ENCODE data around the gene TGFBR1.
"Not testable (repeated sequence)": the region's sequence is repeated elsewhere in the genome, so short reads cannot be mapped to it uniquely, and the experiment has no call there.

The TGFBR1 gene

GRCh38 chr9:99076483-99077171, 28.3 kb upstream of the TGFBR1 start:
- no peak for DNase-seq

- no peak for DNase-seq
These were observed 26.2 kb upstream of the TGFBR1 start for GRCh38 chr9:99078717-99079116.

GRCh38 chr9:99079542-99079941, 25.4 kb upstream of the TGFBR1 start:
- DNase-seq = no peak

GRCh38 chr9:99083051-99083450, 21.9 kb upstream of the TGFBR1 start:
- no peak for DNase-seq

GRCh38 chr9:99085949-99086948, 18.7 kb upstream of the TGFBR1 start:
- DNase-seq = no peak

- DNase-seq = no peak
These were observed 17.5 kb upstream of the TGFBR1 start for GRCh38 chr9:99087462-99087861.

GRCh38 chr9:99090336-99091130, 14.4 kb upstream of the TGFBR1 start:
- no peak for DNase-seq

GRCh38 chr9:99092643-99093491, 12.0 kb upstream of the TGFBR1 start:
- no peak for DNase-seq

- DNase-seq = no peak
These were observed 11.5 kb upstream of the TGFBR1 start for GRCh38 chr9:99093492-99093791.

- no peak for DNase-seq
These were observed 9.3 kb upstream of the TGFBR1 start for GRCh38 chr9:99095565-99095964.

- DNase-seq = no peak
These were observed 8.5 kb upstream of the TGFBR1 start for GRCh38 chr9:99096409-99096808.

GRCh38 chr9:99099806-99100585, 4.9 kb upstream of the TGFBR1 start:
- DNase-seq = not testable (repeated sequence)

- no peak for DNase-seq
These were observed 3.6 kb upstream of the TGFBR1 start for GRCh38 chr9:99101271-99101670.

GRCh38 chr9:99101812-99102211, 3.1 kb upstream of the TGFBR1 start:
- DNase-seq = no peak

GRCh38 chr9:99103054-99103895, 1.6 kb upstream of the TGFBR1 start:
- DNase-seq = no peak

- DNase-seq = no peak
These were observed 933 bp upstream of the TGFBR1 start for GRCh38 chr9:99103901-99104458.

GRCh38 chr9:99105152-99106043, 485 bp downstream of the TGFBR1 start:
- no peak for DNase-seq

GRCh38 chr9:99106044-99106375, 1.1 kb downstream of the TGFBR1 start:
- DNase-seq = no peak

- DNase-seq = no peak
These were observed 2.5 kb downstream of the TGFBR1 start for GRCh38 chr9:99107421-99107820.
